Transverse colon (tissue), 4 donors: ENCODE measurements around the gene KIAA0753. TPM values are rescaled to one million over a fixed set of nuclear protein-coding genes. Genes with fewer than 3 reads are reported as not detected.

Experiments
- DNase-seq: peaks from one replicate; pipeline ENCODE4 v3.0.0-alpha.2; 2019
- H3K27ac ChIP-seq, 4 donors: fragments of 200-600 bp; sonication (generic); 2 replicates each; pipeline ENCODE4 v1.5.1; 2016 to 2018; ENCODE audit warnings: inconsistent platforms in 4 of 4
- H3K27me3 ChIP-seq: fragments of 200-600 bp; sonication (generic); 2 replicates; pipeline ENCODE4 v1.5.1; 2017; ENCODE audit warnings: inconsistent platforms
- H3K36me3 ChIP-seq, 4 donors: fragments of 200-600 bp; sonication (generic); 2 replicates each; pipeline ENCODE4 v1.5.1; 2017 to 2019; ENCODE audit warnings: inconsistent platforms in 4 of 4
- H3K4me1 ChIP-seq, 4 donors: fragments of 200-600 bp; sonication (generic); 2 replicates each; pipeline ENCODE4 v1.5.1; 2017 to 2020; ENCODE audit warnings: inconsistent platforms in 4 of 4
- H3K4me3 ChIP-seq, 4 donors: fragments of 200-600 bp; sonication (generic); 1 replicate in 1 of 4; 2 replicates in 3 of 4; pipeline versions ENCODE4 v1.5.1 to v1.6.1; 2017 to 2019; ENCODE audit warnings: inconsistent platforms in 4 of 4
- H3K9me3 ChIP-seq, 2 donors: fragments of 200-600 bp; sonication (generic); 2 replicates each; pipeline ENCODE4 v1.5.1; 2017 to 2019; ENCODE audit warnings: inconsistent platforms in 2 of 2
- EP300 ChIP-seq: sonication (generic); formaldehyde crosslinking; IDR thresholded peaks from one replicate; pipeline ENCODE4 v1.6.1; 2017; ENCODE audit warnings: antibody characterized with exemption, low read depth
- POLR2A ChIP-seq: fragments of 450-650 bp; IDR thresholded peaks from one replicate; pipeline ENCODE4 v1.6.1; 2016; ENCODE audit warnings: antibody characterized with exemption, mild to moderate bottlenecking, moderate library complexity
- POLR2AphosphoS5 ChIP-seq, 3 donors: sonication (generic); formaldehyde crosslinking; IDR thresholded peaks; one replicate each; pipeline ENCODE4 v1.6.1; 2016; ENCODE audit warnings: antibody characterized with exemption in 3 of 3
- WGBS, 2 donors: methylation state at CpG; one replicate each; pipeline ENCODE4 v1.1.5; 2018; ENCODE audit warnings: low coverage in 1 of 2; 5-methylcytosine and 5-hydroxymethylcytosine counted together
- in situ Hi-C, 4 donors: fragments of 200-750 bp; cut with MboI; loops; one replicate each; pipeline versions ENCODE4 v1.15.0 to v1.15.1; 2017; ENCODE audit warnings: low sequenced_read_pairs in 3 of 4, low pct_ligation_motif_present in 1 of 4, low pct_unique_long_range_greater_than_20kb in 1 of 4
- intact Hi-C: fragments of 100-400 bp; cut with DNase I; formaldehyde crosslinking; loops from one replicate; pipeline ENCODE4 v1.15.1; 2023; ENCODE audit warnings: low total_unique reads
- total RNA-seq, 4 donors: library from RNA; depleted of rRNA; stranded (reverse); fragments of >200 nt; gene quantifications; one replicate each; pipeline ENCODE4 v1.1.0, GENCODE V29; 2016
- TF ChIP-seq, protein P1 (sequence below), 5 experiments: fragments of 200-600 bp in 3 of 5; fragments of 450-650 bp in 2 of 5; sonication (generic) in 3 of 5; IDR thresholded peaks; 1 replicate in 2 of 5; 2 replicates in 3 of 5; pipeline ENCODE4 v1.5.1; 2016 to 2017; ENCODE audit warnings: antibody characterized with exemption in 5 of 5, inconsistent platforms in 3 of 5, mild to moderate bottlenecking in 2 of 5, moderate library complexity in 1 of 5

The KIAA0753 gene
- total RNA-seq, 4 donors from 2014 or later = 9.8 to 41.1 (median 16.9) TPM

DNA sequence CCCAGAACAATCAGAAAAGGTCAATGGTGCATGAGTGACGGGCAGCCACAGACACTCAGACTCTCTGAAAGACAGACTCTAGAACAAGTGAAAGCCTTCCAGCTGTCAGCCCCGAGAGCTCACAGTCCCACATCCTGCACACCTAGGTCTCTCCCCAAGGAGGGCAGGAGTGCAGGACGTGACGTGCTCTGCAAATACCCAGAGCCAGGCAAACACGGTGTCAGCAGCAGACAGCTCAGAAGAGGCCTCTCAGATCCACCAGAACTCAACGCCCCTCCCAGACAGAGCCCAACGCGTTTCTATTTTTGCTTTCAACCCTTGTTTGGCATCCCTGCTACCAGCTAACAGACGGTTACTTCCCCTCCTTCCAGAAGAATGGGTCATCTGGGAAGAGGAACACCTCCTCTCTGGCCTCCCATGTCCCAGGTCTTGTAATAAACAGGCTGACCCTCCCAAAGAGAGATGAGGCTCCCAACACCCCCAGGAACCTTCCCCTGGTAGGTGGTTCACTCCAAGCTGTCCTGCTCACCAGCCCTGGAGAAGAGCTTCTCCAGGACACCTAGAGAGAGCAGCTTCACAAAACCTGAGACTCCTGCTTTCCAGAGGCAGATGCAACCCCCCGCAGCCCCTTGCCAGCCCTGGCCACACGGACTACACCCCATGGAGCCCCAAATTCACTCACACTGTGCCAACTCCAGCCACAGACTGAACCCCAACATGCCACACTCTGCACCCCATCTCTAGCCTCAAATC lies 91.8 kb downstream of the KIAA0753 start:
- intact Hi-C loops = no loop called here
- Histone ChIP-seq H3K27ac (peak overlapping the region; percentile 15 to 74 (median 64)), H3K4me3 (no peak overlapping the region), H3K27me3 (no peaks in the 10 kb centered on the region), H3K9me3 (no peaks in the 10 kb centered on the region), H3K4me1 (peaks cover 11 to 36% (median 21%) of the 10 kb centered on the region in 4 donors), H3K36me3 (no peaks in the 10 kb centered on the region)
- TF ChIP-seq, protein P1, sequence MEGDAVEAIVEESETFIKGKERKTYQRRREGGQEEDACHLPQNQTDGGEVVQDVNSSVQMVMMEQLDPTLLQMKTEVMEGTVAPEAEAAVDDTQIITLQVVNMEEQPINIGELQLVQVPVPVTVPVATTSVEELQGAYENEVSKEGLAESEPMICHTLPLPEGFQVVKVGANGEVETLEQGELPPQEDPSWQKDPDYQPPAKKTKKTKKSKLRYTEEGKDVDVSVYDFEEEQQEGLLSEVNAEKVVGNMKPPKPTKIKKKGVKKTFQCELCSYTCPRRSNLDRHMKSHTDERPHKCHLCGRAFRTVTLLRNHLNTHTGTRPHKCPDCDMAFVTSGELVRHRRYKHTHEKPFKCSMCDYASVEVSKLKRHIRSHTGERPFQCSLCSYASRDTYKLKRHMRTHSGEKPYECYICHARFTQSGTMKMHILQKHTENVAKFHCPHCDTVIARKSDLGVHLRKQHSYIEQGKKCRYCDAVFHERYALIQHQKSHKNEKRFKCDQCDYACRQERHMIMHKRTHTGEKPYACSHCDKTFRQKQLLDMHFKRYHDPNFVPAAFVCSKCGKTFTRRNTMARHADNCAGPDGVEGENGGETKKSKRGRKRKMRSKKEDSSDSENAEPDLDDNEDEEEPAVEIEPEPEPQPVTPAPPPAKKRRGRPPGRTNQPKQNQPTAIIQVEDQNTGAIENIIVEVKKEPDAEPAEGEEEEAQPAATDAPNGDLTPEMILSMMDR (IDR thresholded peaks at IDR 0.05) = no peak
- TF ChIP-seq POLR2A (no peak), POLR2AphosphoS5 (IDR thresholded peaks at IDR 0.05) (no peak), EP300 (no peak)
- WGBS, 2 donors = 41% methylated on average over 11 of the region's 11 CpGs; no CpG with 5 or more reads in 1 of the 2 donors
- DNase-seq = peak; percentile 23
- in situ Hi-C loops = no loop called here

DNA sequence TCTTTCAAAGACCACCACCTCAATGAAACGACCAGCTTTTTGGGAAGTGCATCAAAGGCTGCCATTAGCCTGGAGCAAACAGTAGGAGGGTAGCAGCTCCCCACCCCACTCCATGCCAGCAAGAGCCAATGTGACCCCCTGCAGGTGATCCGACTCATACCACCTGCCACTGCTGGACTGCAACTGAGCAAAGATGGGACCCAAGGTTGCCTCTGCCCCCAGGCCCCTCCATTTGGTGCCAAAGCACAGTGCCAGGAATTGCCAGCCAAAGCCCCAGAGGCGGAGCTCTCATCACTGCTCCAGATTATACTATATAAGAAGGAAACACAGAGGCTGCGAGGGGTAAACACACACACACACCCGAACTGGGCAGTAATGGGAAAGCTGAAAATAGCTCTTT lies 92.5 kb downstream of the KIAA0753 start:
- Histone ChIP-seq H3K4me3 (no peak overlapping the region), H3K36me3 (no peaks in the 10 kb centered on the region), H3K9me3 (no peaks in the 10 kb centered on the region), H3K4me1 (peaks cover 11 to 29% (median 18%) of the 10 kb centered on the region in 4 donors), H3K27me3 (no peaks in the 10 kb centered on the region), H3K27ac (peak overlapping the region in 3 of 4 donors; percentile 32 to 74 (median 69))
- intact Hi-C loops = no loop called here
- TF ChIP-seq POLR2AphosphoS5 (IDR thresholded peaks at IDR 0.05) = no peak
- TF ChIP-seq POLR2A = no peak
- TF ChIP-seq, protein P1 (IDR thresholded peaks at IDR 0.05) = no peak
- no peak for TF ChIP-seq EP300
- 20 to 53% methylated on average over 2 to 5 of the region's 5 CpGs for WGBS, 2 donors
- in situ Hi-C loops = no loop called here
- no peak for DNase-seq

DNA sequence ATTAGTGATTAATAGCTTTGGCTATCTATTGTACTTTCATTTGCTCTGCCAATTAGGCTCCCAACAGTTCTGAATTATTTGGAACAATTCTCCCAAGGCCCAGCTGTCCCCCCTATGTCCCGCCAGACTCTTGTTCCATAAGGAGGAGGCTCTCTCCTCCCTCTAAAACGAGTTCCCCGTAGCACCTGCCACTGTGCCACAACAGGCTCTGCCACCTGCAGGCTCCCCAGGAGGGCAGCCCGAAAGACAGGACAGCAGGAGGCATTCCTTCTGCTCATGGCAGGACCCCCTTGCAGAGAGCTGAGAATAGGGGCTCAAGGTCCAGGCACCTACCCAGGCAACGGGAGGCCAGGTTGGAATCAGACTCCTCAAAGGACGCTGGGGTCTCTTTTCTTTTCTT lies 93.2 kb downstream of the KIAA0753 start:
- no peaks in the 10 kb centered on the region for H3K36me3 ChIP-seq
- TF ChIP-seq EP300 = no peak
- TF ChIP-seq, protein P1 (IDR thresholded peaks at IDR 0.05) = no peak
- TF ChIP-seq POLR2A = no peak
- in situ Hi-C loops = no loop called here
- peaks cover 11 to 22% (median 11%) of the 10 kb centered on the region in 4 donors for H3K4me1 ChIP-seq
- no peak overlapping the region for H3K27ac ChIP-seq
- 90 to 100% methylated on average over 1 to 6 of the region's 6 CpGs for WGBS, 2 donors
- H3K4me3 ChIP-seq = no peak overlapping the region
- intact Hi-C loops = no loop called here
- no peaks in the 10 kb centered on the region for H3K27me3 ChIP-seq
- DNase-seq = no peak
- H3K9me3 ChIP-seq = no peaks in the 10 kb centered on the region

DNA sequence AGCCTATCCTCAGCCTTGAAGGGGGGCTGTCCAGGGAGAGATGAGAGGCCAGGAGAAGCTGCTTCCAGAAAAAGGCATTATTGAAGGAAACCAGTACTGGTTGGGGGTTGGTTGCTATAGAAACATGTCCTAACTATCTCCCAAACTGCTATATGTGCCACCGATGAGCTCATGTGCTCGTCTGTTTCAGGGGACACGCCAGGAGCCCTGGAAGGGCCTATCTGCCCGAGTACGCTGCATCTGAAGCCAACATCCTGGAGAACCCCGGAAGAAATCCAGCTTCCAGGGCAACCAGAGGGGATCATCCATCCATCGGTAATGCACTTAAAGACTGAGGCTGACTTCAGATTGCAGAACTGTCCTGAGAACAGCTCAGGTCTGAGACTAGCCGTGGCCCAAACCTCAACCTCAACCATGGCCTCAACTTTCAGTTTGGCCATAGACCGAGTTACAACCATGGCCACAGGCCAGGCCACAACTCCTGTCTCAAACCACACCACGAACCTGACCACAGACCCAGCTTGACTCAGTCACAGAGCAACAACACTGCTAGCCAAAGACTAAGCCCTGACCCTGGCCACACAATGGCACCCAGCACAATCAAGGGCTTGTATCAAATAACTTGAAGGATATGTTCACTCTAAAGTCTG lies 94.3 kb downstream of the KIAA0753 start:
- H3K36me3 ChIP-seq = no peaks in the 10 kb centered on the region
- H3K4me1 ChIP-seq = peaks cover 0 to 11% (median 7%) of the 10 kb centered on the region in 4 donors
- H3K27ac ChIP-seq = no peak overlapping the region
- no peak overlapping the region for H3K4me3 ChIP-seq
- intact Hi-C loops = no loop called here
- no peaks in the 10 kb centered on the region for H3K27me3 ChIP-seq
- no peak for TF ChIP-seq POLR2AphosphoS5 (IDR thresholded peaks at IDR 0.05)
- no peak for TF ChIP-seq EP300
- TF ChIP-seq POLR2A = no peak
- TF ChIP-seq, protein P1 (IDR thresholded peaks at IDR 0.05) = no peak
- no peaks in the 10 kb centered on the region for H3K9me3 ChIP-seq
- WGBS, 2 donors = 77% methylated on average over 9 of the region's 10 CpGs; no CpG with 5 or more reads in 1 of the 2 donors
- in situ Hi-C loops = no loop called here
- DNase-seq = no peak
